GM19023 (cell line): ENCODE results near the gene RASSF4.

ENCODE experiments used
- ATAC-seq: cut with Tn5 transposase; IDR thresholded peaks from one replicate; pipeline ENCODE4 v1.9.1; 2021; ENCODE audit warnings: mild to moderate bottlenecking, moderate library complexity; ENCODE audit not compliant: unreplicated experiment

Gene RASSF4

GRCh38 chr10:44947371-44948152 is 12.0 kb upstream of the RASSF4 start:
- peak; percentile 73 for ATAC-seq

GRCh38 chr10:44948642-44949041 is 11.0 kb upstream of the RASSF4 start:
- no peak for ATAC-seq

- no peak for ATAC-seq
Observed at GRCh38 chr10:44949127-44949802, 10.3 kb upstream of the RASSF4 start.

DNA sequence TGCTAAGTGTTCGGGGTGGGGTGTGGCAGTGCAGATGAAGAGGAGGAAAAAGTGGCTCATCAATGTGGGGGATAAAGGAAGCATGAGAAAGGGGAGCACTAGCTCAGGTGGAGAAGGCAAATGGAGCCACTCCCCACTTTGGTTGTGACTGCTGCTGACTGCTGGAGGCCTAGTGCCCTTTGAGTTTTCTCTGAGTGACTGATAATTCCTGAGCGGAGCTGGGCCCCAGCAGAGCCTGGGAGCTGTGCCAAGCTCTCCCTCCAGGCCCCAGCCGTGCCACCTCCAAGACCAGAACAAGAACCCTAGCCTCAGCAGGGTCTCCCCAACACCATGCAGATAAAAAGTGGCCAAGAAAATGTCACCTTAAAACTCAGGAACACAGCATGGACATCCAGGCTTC is 9.7 kb upstream of the RASSF4 start:
- no peak for ATAC-seq

DNA sequence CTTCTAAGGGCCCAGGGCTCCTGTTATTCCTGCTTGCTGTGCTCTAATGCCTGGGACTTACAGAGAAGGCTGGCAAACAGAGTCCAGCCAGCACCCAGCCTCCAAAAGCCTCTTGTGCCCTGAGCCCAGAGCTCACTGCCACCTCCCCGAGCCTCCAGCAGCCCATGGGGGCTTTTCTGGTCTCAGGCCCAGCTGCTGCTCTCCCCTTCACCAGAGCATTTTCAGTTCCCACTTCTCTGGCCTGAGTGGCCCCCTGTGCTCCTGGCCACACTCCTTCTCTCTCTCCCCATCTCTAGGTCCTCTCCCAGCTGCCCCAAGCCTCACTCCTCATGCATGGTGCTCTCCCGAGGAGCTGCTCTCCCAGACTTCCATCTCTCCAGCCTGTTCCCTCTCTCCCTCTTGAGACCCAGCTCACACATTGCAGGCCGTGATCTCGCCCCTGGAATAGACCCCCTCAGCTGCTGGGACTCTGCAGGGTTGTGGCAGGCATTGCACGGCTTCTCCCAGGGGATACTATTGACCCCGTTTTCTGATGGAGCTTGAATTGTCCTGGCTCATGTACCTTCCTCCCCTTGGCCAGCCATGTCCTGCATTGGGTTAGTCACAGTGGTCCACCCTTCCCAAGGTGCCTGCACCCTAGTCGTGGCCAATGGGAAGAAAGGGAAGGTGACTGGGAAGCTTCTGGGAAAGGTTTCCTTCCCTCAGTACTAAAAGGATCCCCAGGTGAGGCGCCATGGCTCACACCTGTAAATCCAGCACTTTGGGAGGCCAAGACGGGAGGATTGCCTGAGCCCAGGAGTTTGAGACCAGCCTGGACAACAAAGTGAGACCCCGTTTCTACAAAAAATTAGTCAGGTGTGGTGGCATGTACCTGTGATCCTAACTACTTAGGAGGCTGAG is 9.0 kb upstream of the RASSF4 start:
- ATAC-seq = no peak

- ATAC-seq = no peak
Observed at GRCh38 chr10:44951576-44952226, 7.9 kb upstream of the RASSF4 start.

DNA sequence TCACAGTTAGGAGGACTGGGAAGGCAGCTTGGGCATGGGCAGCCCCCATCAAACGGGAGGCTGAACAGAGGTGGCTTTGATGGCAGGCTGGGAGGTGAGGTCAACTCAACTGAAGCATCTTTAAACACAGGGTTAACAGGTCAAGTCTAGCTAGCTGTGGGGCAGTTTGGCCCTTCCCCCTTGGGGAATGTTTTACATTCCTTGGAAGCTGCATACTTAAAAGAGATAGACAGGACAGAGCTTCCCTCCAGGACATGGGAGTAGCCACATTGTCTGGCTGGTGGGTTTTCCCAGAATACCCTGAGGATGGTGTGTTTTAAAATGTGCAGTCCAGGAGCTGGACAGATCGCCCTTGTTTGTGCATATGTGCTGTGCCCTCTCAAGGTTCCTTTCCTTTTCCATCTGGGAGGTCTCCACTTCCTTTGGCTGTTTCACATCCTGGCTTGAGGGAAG is 6.8 kb upstream of the RASSF4 start:
- no peak for ATAC-seq

DNA sequence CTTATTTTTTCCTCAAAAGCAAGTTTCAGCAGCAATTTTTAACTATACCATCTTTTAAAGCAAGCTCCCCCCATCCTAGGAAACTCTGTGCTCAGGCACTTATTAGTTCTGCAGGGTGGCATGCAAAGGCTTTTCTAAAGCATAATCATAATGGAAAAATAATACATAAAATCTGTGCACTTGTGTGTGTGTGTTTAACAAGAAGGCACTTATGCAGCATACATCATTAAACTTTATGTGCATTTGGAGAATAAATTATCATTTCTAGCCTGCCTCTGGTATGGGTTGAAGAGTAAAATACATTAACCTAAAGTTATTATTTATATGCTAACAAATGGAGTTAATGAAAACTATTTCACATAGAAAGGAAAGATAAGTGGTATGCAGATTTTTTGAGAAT is 5.6 kb upstream of the RASSF4 start:
- ATAC-seq = no peak

DNA sequence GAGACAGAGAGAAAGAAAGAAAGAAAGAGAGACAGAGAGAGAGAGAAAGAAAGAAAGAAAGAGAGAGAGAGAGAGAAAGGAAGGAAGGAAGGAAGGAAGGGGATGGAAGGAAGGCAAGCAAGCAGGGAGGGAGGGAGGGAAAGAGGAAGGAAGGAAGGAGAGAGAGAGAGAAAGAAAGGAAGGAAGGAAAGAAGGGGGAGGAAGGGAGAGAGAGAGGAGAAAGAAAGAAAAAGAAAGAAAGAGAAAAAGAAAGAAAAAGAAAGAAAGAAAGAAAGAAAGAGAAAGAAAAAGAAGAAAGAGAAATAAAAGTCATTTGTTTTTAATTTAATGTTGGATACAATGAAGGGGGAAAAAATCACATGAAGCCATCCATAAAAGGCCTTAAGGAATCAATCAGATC is 4.6 kb upstream of the RASSF4 start:
- no peak for ATAC-seq

GRCh38 chr10:44955413-44956070 is 4.1 kb upstream of the RASSF4 start:
- ATAC-seq = no peak

GRCh38 chr10:44956226-44956625 is 3.4 kb upstream of the RASSF4 start:
- no peak for ATAC-seq

DNA sequence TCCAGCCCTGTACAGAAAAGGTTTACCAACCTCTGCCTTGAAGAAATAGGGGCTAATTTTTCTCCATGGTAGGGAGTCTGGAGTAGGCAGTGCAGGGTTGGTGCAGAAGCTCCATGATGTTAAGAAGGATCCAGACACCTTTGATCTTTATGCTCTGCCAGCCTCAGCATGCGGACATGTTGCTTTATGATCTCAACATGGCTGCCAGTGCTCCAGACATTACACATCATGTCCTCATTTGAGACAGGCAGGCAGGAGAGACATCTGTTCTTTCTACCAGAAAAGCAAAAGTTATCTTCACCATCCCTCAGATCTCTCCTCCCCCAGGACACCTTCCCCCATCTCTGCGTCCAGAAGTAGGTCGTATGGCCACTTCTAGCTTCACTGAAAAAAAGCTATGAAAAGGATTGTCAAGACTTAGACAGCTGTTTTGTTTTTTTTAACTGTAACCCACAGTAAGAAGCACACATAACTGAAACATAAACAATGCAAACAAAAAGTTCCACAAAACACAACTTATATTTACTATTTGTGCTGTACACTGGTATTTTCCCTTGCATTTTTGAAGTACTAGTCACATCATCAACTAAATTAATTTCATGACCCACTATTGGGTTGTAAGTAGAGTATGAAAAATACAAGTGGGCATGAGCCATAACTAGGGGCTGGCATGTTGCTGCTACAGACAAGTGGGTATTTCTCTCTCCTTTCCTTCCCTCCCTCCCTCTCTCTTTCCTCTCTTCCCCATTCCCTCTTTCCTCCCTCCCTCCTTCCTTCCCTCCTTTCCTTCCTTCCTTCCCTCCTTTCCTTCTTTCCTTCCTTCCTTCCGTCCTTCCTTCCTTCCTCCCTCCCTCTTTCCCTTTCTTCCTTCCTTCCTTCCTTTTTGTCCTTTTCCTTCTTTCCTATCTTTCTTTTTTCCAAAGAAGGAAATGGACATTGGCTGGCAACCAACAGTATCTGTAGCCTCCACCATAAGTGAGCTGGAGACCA is 2.6 kb upstream of the RASSF4 start:
- ATAC-seq = no peak

- ATAC-seq = no peak
Observed at GRCh38 chr10:44958196-44958897, 1.3 kb upstream of the RASSF4 start.

GRCh38 chr10:44958898-44959246 is 730 bp upstream of the RASSF4 start:
- ATAC-seq = no peak

DNA sequence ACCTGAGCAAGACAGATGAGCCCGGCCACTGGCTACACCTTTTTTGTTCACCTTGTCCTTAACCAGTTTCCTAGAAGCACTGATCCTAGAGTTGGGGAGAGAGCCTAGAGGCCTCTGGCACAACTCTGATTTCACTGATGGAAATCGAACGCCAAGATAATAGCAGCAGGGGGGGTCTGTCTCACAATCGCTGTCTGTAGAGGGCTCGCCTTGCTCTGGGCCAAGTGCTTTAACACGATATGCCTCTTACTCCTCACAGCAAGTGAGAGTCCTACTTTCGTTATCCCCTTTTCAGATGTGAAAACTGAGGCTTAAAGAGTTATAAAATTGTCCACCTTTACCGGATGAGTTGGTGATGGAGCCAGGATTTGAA is 472 bp downstream of the RASSF4 start:
- ATAC-seq = no peak

DNA sequence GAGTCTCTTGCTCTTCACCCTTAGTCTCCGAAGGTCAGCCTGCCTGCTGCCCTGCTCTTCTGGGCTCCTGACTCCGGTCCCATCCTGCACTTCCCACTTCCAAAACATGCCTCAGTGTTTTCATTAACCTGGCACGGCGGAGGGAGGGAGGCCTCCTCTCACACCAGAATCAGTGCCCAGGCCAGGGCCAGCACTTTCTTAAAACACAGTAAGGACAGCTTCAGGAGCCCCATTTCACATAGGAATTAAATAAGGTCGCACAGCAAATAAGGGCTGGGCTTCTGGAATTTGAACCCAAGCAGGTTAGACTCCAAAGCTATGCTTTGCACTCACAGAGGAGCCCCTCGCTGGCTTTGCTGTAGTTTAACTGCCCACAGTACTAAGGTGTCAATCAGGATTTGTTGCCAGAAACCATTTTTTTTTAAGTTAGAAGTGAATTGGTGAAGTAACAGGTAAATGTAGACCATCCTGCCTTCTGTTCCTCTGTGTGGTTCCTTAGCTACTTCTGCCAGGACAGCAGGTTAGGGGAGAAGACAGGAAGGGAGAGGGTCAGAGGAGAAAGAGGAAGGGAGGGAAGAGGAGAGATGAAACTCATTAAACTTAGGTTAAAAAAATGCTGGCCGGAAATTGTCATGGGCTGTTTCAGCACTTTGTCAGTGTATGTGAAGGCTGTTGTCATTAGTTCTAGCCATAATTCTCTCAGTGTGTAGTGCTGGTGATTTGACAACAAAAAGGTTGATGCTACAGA is 1.1 kb downstream of the RASSF4 start:
- ATAC-seq = no peak

DNA sequence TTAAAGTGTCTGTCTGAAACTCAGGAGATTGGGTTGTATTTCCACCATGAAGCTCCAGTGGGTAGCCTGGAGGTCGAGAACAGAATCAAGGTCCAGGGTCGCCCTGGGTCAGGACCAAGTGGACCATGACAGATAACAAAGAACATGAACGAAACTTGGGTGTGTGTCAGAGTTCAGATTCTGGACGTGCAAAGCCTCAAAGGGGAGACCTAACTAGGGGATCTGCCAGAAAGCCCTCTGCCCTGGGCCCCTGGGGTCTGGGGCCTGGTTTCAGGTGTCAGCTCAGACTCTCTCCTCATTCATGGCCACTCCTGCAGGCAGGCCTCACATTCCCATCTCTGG is 1.6 kb downstream of the RASSF4 start:
- no peak for ATAC-seq
